GM20000 (cell line): ENCODE measurements around the gene ATP5IF1.

ENCODE experiments used
- DNase-seq: peaks from one replicate; pipeline ENCODE4 v3.0.0; 2012; ENCODE audit warnings: low spot score
- TF ChIP-seq, protein P1 (sequence below): IDR thresholded peaks from 2 replicates; pipeline ENCODE4 v1.5.1; 2012; ENCODE audit warnings: mild to moderate bottlenecking, control low read depth; ENCODE audit errors: extremely low read depth, missing control alignments

Gene ATP5IF1

DNA sequence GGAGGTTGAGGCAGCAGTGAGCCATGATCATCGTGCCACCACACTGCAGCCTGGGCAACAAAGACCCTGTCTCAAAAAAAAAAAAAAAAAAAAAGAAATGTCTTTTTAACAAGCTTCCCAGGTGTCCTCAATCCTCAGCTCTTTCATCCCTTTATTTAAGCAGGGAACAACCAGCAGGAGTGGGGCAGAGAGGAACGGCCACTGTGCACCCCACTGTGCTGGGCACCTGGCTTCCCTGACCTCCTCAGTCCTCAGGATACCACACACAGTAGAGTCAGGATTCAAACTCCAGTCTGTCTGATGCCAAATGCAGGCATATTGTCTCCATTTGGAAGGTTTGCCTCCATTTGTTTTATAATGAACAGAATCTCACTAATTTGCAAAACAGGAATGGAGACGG lies 39.6 kb upstream of the ATP5IF1 start:
- DNase-seq, result no peak
- TF ChIP-seq, protein P1, sequence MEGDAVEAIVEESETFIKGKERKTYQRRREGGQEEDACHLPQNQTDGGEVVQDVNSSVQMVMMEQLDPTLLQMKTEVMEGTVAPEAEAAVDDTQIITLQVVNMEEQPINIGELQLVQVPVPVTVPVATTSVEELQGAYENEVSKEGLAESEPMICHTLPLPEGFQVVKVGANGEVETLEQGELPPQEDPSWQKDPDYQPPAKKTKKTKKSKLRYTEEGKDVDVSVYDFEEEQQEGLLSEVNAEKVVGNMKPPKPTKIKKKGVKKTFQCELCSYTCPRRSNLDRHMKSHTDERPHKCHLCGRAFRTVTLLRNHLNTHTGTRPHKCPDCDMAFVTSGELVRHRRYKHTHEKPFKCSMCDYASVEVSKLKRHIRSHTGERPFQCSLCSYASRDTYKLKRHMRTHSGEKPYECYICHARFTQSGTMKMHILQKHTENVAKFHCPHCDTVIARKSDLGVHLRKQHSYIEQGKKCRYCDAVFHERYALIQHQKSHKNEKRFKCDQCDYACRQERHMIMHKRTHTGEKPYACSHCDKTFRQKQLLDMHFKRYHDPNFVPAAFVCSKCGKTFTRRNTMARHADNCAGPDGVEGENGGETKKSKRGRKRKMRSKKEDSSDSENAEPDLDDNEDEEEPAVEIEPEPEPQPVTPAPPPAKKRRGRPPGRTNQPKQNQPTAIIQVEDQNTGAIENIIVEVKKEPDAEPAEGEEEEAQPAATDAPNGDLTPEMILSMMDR, result no peak

DNA sequence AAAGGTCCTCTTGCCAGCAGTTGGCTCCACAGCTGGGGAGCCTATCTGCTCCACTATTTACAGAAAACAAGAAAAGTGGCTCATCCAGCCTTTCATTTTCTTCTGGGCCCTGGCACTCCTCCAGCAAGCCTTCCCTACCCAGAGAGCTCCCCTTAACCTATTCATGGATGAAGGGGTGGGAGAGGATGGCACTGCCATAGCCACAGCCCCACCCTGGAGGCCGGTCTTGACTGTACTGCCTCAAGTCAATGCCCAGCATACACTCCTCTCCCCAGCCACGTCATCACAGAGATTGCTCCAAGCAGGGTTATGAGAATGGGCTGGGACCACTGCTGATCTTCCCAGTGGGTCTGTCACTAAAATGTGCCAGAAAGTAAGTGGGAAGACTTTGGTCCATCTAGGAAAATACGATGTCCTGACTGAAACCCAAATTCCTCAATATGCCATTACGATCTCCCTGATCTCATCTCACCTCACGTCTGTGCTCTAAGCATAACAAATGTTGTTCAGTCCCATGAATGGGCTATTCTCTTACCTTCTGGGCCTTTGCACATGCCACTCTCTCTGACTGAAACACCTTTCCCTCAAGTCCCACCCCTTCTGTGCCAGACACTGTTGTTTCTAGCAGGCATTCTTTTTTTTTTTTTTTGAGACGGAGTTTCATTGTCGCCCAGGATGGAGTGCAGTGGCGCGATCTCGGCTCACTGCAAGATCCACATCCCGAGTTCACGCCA lies 38.1 kb upstream of the ATP5IF1 start:
- TF ChIP-seq, protein P1, result no peak

DNA sequence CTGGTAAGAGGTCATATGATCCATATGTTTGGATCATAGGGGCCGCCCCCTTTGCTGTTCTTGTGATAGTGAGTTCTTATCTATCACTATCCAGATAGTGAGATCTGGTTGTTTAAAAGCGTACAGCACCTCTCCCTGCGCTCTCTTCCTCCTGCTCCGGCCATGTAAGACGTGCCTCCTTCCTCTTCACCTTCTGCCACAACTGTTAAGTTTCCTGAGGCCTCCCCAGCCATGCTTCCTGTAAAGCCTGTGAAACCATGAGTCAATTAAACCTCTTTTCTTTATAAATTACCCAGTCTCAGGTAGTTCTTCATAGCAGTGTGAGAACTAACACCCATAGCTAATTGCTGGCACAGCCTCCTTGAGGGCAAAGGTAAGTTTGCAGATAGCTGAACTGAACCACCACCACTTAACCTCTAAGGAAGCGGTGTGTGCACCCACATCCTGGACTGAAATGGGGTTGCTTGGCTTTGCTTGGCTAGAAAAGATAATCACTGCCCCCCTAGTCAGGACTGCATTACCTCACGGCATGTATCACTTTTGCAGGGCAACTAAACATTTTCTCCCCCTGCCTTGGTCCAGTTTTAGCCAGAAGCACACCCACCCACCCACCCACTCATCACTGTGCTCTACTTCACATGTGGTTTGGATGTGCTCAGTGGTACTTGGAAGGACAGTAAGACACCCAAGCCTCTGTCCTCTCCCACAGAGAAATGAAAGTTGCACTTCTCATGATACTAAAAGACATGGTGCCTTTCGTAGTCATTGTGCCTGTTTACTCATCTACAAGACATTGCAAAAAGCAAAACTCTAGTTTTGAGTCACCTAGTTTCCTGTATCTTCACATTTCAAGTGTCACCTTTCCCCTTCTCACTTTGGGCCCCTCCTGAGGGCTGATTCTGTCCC lies 36.3 kb upstream of the ATP5IF1 start:
- TF ChIP-seq, protein P1, result no peak
- DNase-seq, result peak; percentile 86

More for the DNA sequence above, 38.1 kb upstream of the ATP5IF1 start:
- DNase-seq, result no peak

DNA sequence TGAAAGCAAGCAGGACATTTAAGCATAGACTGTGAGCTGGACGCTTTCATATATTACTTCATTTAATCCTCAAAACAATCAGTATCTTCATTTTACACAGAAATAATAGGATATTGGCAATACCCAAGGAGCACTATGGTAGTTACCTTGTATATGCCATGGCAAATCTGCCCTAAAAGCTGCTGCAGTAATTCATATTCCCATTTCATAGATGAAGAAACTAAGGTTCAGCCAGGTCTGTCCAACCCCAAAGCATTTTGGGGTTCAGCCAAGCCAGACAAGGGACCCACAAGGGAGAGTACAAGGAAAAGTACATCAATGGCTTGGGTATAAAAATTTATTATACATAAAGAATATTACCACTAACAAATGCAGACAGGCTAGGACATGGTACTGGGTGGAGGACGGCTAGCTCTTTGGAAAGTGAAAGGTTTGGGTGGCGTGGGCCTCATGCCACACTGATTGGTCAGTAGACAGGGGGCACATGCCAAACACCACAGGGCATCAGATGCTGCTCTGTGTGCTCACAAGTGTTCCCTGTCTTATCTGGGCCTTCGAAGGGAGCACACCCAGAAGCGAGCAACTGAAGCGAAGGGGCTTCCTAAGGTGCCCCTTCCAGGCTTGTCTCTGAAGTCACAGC lies 35.6 kb upstream of the ATP5IF1 start:
- DNase-seq, result no peak
- TF ChIP-seq, protein P1, result no peak

DNA sequence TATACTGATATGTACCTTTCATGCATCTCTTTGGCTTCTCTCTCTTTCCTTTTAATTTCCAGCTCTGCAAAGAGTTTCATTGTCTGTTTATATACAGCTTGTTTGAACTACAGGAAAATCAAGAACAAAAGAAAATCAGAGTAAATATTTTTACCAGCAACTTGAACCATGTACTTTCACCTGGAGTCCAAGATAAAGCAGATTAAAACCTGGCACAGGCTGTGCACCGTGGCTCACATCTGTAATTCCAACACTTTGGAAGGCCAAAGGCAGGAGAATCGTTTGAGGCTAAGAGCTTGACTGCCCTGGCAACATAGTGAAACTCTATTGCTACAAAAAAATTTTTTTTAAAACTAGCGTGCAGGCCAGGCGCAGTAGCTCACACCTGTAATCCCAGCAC lies 30.7 kb upstream of the ATP5IF1 start:
- TF ChIP-seq, protein P1, result no peak
- DNase-seq, result no peak

DNA sequence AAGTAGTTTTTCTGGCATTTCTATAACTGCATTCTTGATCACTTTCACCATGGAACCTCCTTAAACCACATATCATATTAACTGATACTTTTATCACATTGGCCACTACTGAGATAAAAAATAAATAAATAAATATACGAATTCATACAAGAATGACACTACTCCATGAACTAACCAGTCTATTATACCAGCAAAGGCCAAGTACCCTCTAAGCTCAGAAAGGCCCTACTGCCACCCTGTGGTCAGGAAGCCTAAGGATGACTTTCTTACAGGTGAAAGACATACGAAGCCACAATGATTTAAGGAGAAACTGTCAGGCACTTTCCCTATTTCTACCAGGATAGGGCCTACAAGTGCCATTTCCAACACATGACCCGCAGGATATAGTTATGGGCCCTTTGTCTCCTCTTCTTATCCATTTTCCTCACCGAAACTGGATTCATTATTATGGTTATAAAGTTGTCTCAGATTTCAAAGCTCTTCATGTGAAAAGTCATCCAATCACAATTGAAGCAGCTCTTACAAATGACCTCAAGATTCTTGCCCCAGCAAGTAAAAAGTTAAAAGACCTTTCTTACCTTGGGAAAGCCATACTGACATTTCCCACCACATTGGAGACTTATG lies 27.0 kb upstream of the ATP5IF1 start:
- TF ChIP-seq, protein P1, result peak; percentile 41
- peak; percentile 55 for DNase-seq
